Stimulated activated CD4-positive, alpha-beta T cell treated with anti-CD3 and anti-CD28 coated beads, Interleukin-12 subunit alpha, Interleukin-12 subunit beta, amount 100 ng/mL, for 4 hours (primary cell): ENCODE results near the gene FASTKD3.
"Not testable (repeated sequence)": the region's sequence is repeated elsewhere in the genome, so short reads cannot be mapped to it uniquely, and the experiment has no call there.

Experiments
- DNase-seq: peaks from one replicate; pipeline ENCODE4 v3.0.0-alpha.2; 2020

FASTKD3 gene, protein sequence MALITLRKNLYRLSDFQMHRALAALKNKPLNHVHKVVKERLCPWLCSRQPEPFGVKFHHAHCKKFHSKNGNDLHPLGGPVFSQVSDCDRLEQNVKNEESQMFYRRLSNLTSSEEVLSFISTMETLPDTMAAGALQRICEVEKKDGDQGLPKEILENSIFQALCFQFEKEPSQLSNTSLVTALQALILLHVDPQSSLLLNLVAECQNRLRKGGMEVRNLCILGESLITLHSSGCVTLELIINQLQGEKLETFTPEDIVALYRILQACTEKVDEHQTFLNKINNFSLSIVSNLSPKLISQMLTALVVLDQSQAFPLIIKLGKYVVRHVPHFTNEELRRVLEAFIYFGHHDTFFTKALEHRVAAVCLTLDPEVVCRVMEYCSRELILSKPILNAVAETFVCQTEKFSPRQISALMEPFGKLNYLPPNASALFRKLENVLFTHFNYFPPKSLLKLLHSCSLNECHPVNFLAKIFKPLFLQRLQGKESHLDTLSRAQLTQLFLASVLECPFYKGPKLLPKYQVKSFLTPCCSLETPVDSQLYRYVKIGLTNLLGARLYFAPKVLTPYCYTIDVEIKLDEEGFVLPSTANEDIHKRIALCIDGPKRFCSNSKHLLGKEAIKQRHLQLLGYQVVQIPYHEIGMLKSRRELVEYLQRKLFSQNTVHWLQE

DNA sequence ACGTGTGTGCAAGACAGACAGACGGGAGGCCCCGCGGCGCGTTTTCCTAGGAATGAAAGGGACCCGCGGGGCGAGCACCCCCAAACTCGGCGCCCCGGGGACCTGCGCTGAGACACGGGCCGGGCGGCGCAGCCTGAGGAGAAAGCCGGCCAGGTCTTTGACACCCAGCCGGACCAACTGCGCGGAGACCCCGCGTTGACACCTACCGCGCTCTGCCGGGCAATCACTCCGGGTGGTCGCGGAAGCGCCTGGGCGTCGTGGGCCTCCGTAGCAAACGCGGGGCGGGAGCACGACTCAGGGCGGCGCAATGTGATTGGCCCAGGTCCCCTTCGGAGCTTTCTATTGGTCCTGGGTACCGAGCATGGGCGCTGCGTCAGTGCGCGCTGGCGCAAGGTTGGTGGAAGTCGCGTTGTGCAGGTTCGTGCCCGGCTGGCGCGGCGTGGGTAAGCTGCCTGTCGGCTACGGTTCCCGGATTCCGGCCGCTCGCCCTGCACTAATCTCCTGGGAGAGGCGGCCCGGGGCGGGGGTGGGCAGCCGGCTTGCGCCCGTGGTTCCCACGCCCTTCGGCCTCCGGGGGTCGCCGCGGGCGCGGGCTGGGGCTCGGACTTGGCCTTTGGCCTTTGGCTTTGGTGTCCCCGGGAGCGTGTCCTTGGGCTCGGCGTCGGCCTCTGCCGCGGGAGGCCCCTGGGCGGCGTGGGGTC lies at the start of gene FASTKD3, which contains the start of gene MTRR:
FASTKD3 (minus strand) TSS at position 259 of the 701 bp plus-strand sequence. CDS start 948 bp downstream, outside the sequence.
MTRR (plus strand) TSS at position 376 of the 701 bp plus-strand sequence. CDS start 1,647 bp downstream, outside the sequence.
- DNase-seq, result peak; percentile 86

DNA sequence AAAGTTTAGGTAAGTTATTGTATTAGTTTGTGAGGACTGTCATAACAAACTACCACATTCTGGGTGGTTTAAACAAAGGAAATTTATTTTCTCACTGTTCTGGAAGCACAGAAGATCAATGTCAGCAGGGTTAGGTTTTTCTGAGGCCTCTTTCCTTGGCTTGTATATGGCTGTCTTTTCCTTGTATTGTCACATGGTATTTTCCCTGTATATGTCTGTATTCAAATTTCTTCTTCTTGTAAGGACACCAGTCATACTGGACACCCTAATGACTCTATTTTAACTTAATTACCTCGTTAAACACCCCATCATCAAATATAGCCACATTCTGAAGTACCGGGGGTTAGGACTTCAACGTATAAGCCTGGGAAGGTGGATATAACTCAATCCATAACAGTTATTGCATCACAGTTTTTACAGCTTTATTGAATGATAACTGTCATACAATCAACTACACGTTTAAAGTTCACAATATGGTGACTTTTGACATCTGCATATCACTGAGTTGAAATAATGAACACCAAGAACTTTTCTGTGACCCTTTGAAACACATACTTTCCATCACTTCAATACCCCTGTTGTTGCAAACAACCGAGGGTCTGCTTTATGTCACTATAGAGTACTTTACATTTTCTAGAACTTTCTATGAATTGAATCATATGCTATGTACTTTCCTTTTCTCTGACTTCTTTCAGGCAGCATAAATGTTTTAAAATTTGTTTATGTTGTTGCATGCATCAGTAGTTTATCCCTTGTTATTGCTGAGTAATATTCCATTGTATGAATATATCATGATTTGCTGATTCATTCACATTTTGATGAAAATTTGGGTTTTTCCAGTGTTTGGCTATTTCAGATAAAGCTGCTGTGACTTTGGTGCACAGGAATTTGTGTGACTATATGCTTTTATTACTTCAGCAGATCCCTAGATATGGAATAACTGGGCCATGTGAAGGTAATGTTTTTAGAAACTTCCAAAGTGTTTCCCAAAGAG lies 48.6 kb upstream of the FASTKD3 start:
- no peak for DNase-seq

DNA sequence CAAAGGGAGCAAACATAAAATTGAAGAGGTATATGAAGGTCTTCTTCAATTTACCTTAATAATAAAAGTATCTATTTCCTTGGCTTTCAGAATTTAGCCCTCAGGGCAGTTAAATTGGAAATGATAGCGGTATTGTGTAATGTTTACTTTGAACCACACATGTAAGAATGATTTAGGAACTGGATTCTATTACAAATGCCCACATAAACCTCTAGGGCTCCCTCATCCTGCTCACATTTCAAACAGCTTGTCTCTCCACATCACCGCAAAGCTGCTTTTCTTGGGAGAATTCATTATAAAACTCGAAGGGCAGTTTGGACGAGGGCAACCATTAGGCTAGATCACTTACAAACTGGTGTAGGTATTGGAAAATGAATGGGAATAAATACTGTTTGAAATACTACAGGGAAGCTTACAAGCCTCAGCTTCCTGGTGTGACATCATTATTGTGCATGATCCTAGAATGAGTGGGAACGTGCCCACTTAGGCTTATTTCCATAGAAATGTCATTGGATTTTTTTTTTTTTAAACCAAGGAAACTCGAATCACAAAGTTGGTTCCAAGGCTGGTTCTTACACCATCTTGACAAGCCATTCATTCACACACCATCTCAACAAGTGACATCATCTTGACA lies 47.5 kb upstream of the FASTKD3 start:
- no peak for DNase-seq

DNA sequence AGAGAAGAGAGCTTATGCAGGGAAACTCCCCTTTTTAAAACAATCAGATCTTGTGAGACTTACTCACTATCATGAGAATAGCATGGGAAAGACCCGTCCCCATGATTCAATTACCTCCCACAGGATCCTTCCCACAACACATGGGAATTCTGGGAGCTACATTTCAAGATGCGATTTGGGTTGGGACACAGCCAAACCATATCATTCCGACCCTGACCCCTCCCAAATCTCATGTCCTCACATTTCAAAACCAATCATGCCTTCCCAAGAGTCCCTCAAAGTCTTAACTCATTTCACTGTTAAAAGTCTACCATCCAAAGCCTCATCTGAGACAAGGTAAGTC lies 42.6 kb upstream of the FASTKD3 start:
- DNase-seq, result not testable (repeated sequence)

DNA sequence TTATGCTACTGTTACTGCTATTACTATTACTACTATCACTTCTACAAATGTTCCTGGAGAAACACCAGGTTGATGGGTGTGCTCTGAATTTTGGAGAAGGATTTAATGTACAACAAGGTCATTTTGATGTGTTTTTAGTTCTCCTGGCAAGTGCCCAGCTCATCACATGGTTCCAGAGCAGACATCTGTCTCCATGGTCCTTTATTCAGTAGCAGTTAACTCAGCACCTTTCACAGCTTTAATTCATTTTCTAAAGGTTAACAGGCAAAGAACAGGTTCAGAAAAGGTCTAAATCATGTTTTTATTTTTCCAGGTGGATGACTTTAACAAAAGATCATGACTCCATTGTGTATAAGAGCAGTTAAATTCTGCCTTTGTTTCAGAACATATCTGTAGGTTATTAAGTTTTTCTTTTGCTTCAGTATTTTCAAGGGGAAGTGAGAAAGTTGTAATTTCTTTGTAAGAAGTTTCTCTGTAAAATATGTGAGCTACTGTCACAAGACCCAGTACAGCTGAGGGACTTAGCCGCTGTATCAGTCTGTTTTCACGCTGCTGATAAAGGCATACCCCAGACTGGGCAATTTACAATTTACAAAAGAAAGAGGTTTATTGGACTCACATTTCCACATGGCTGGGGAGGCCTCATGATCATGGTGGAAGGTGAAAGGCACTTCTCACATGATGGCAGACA lies 42.1 kb upstream of the FASTKD3 start:
- DNase-seq, result no peak

DNA sequence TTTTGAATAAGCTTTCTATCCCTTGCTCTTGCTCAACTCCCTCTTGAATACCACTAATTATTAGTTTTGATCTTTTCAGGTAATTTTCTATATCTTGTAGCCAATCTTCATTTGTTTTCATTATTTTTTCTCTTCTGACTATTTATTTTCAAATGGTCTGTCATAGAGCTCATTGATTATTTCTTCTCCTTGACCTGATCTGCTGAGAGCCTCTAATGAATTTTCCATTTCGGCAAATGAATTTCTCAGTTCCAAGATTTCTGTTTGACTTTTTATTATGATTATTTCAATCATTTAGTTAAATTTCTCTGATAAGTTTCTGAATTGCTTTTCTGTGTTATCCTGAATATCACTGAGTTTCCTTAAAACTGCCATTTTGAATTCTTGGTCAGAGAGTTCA lies 39.5 kb upstream of the FASTKD3 start:
- no peak for DNase-seq

DNA sequence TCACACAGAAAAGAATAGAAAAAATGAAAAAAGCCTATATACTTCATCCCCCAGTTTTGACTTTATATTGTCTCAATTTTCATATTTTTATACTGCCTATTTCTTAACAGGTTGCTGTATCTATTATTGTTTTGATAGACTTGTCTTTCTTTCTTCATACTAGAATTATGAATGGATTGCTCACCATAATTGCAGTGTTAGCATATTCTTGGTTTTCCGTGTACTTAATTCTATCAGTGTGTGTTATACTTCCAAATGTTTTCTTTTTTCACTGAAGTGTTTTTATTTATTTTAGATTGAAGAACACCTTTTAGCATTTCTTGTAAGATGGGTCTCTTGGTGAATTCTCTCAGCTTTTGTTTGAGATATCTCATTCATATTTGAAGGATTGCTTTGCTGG lies 38.8 kb upstream of the FASTKD3 start:
- no peak for DNase-seq

DNA sequence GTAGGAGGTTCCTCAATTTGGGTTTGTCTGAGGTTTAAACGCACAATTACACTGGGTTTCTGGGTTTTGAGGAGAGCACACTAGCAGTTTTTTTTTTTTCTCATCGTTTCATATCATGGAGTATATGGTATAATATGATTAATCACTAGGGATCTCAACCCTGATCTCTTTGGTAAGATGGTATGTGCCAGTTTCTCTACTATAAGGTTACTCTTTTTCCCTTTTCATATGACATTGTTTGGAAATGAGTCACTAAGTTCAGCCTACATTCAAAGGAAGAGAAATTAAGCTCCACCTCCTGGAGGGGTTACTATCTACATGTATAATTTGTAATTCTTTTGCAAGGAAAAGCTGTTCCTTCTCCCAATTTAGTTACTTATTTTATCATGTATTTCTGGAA lies 35.3 kb upstream of the FASTKD3 start:
- no peak for DNase-seq

DNA sequence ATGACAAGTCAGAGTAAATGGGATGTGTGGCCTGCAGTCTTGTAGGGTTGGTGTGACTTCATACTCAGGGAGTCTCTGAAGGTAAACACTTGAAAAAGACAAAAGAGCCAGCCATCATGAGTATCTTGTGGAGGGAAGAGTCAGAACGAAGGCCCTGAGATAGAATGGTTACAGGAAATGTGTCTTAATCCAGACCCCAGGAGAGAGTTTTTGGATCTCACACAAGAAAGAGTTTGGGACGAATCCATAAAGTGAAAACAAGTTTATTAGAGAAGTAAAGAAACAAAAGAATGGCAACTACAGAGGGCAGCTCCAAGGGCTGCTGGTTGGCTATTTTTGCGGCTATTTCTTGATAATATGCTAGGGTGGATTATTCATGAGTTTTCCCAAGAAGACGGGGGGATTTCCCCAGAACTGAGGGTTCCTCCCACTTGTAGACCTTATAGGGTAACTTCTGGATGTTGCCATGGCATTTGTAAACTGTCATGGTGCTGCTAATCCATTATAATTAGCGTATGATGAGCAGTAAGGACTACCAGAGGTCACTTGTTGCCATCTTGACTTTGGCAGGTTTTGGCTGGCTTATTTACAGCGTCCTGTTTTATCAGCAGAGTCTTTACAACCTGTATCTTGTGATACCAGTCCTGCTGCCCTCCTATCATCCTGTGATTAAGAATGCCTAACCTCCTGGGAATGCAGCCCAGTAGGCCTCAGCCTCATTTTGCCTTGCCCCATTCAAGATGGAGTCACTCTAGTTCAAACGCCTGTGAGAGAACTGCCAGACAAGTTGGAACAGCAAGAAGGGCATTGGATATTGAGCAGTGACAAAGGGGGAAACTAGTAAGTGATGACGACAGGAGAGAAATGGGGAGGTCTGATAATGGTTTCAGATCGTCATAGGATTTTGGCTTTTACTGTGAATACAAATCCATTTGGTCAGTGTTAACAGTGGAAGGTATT lies 34.1 kb upstream of the FASTKD3 start:
- no peak for DNase-seq

DNA sequence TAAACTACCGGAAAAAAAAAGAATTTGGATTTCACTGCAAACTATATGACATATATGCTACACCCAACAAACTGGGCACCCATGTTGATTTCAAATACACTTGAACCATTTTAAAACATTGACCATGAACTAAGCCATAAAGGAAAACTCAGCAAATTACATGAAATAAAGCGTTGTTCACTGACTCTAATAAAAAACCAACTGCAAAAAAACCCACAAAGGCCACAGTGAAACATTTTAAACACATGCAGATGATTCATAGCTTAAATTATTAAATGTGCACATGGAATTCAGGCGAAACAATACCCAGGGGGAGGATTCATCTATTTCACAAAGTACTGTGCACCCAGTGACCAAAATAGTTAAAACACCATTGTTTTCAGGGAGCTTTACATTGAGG lies 33.4 kb upstream of the FASTKD3 start:
- no peak for DNase-seq

DNA sequence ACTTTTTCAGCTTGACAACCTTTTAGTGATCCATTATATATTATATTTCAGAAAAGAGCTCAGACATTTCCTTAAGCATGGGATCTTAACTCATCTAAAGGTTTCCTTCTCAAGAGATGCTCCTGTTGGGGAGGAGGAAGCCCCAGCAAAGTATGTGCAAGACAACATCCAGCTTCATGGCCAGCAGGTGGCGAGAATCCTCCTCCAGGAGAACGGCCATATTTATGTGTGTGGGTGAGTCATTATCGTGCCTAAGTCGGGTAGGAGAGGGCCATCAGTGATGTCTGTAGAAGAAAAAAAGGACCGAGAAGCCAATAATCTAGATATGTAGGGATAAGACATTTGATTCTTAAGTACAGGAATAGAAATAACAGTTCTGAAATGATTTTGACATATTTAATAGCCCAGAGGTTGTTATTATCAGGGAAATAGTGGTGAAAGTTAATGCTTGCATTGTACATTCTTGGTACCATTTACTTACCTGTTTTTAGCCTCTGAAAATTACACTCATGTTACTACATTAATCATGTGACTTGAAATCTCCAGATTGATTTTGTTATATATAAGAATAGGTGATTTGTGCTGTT lies 28.3 kb upstream of the FASTKD3 start:
- DNase-seq, result no peak

DNA sequence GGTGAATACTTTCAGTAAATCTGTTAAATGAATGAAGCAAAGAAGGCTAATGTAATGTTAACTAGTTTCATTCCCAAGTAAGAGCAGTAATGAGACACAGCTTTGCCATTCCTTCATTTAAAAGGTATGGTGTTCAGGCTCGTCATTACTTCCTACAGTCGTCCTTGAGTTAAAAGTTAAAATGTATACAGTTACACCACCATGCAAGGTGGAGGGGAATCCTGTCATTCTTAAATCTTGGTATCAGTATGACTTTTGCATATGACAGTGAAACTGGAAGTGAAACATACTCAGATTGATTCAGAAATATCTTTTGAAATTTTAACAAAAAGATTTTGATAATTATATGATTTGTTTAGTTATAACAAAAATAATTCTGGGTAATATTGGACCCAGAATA lies 26.0 kb upstream of the FASTKD3 start:
- no peak for DNase-seq

DNA sequence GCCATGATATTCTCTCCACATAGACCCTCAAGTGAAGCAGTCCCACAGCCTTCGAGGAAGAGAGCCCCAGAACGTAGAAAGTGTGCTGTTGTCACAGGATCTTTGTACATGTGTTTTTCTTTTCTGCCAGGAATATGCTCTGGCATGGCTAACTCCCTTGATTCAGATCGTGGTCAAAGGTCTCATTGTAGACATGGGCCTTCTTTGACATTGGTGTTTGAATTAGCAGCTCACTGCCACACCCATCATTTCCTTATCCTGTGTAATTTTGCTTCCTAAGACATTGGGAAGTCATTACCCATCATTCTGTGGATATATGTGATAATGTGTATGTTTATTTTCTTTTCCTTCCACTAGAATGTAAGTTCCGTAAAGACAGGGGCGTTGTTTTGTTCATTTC lies 25.6 kb upstream of the FASTKD3 start:
- DNase-seq, result no peak

DNA sequence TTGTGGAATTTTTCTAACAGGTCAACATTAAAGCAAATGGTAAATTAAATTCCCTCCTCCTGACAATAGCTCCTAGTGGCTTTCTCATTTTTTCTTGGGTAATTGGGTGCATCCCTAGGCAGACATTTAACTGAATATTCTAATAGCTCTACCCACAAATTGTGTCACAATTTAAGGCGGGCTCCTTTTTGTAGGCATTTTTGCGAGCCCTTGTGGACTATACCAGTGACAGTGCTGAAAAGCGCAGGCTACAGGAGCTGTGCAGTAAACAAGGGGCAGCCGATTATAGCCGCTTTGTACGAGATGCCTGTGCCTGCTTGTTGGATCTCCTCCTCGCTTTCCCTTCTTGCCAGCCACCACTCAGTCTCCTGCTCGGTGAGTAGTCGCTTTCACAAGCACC lies 20.1 kb upstream of the FASTKD3 start:
- no peak for DNase-seq

DNA sequence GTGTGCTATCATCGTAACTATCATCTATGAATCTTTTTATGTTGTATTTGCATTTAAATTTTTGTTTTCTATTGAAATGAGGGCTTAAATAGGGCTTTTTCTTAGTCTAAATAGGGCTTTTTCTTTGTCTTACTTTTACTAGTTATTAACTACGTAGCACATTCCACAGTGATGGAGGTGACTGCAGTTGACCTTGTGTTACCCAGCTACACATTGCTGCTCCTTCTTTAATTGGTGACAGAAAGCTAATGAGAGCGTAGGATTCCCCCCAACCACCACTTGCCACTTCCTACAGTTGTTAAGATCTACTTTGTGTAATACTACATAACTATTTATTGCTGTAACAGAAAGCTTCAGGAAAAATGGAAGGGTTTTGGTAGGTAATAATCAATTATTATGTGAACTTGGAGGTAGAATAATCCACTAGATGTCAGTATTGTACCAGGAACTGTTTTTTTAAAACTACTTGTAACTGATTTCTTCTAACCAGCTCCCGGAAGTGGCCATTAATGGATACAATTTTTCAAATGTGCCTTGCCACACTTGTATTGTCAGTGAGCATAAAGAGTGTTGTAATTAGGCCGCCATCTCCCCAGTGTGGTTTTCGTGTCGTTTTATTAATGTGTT lies 18.1 kb upstream of the FASTKD3 start:
- DNase-seq, result no peak

DNA sequence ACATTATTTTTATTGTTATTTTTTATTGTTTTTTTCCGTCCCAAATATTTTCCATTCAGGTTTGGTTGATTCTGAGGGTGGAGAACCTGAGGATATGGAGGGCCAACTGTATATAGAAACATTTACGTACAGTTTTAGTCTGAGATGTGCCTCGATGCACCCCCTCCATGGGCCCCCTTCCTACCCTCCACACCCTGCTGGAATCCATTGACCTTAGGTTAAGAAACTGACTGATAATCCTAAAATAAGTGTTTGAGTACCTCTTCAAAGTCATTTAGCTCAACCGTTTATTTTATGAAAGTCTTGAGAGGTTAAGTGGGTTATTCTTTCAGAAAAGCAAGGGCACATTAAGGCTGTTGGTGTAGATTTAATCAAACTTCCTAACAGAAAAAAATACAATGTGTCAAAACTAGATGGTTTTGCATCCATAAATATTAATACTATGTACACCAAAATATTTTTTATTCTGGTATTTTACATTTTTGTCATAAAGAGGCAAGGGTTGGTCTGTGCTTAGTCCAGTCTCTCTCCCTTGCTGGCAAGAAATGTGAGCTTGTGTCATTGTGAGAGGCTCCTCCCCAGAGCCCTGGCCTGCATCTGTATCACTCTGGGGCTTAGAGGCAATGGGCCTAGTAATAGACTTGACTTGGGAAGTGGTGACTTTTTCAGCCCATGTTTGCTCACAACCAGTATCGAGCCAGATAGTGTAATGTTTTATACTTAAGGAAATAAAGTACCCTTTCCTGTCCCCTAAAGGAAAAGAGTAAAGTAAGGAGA lies 15.8 kb upstream of the FASTKD3 start:
- DNase-seq, result no peak

DNA sequence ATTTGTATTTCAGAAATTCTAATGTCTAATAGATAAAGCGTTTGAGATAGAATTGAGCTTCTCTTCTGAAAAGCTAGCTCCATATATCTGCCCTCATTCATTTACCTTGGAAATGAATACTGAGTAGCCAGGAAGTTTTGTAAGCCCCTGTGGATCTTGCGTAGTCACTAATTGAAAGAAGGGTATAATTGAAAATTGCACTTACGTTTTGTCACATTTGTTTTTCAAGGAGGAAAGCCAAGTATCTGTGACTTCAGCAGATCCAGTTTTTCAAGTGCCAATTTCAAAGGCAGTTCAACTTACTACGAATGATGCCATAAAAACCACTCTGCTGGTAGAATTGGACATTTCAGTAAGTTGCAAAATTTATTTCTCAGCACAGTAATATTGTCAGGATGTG lies 14.1 kb upstream of the FASTKD3 start:
- no peak for DNase-seq

DNA sequence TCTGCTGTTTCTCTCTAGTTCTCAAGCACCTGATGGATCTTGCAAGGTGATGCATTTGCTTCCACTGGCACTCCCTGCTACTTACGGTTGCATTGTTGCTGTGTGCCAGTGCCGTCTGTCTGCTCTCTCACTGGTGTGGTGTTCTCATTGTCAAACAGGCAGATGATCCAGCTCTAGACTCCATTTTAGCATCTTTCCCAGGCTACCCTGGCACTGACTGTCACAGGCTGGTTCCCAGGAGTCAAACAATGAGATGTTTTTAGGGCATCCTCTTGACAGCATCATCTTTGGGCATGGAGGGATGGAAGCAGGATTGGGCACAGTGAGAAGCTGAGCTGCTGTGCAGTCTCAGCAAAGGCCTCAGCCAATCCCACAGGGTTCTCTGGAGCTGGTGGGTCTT lies 13.0 kb upstream of the FASTKD3 start:
- no peak for DNase-seq

DNA sequence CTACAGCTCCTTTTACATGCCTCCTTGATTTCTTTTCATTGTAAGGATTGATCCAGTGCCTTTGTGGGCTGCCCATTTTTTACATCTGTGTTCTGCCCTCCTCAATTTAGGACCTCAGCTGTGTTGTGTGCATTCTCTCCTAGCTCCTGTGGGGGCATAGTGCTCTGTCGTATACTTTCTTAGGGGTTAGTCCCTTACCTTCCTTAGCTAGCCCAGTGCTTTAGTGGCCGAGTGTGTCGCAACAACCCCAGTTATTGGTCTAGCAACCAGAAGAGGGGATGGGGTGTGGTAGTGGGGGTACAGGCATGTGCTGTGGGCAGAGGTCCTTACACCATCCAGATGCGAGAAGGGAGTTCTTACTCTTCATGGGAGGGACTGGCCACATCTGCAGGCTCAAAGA lies 12.3 kb upstream of the FASTKD3 start:
- DNase-seq, result no peak
